ENCODE results near the gene MEOX1. TPM values are rescaled to one million over a fixed set of nuclear protein-coding genes. Genes with fewer than 3 reads are reported as not detected.

Gene MEOX1
- total and polyA plus RNA-seq, 2 of the 13 experiments (the other 11 are each of a cell fraction or from before 2014, with no cell fraction given), result not detected

DNA sequence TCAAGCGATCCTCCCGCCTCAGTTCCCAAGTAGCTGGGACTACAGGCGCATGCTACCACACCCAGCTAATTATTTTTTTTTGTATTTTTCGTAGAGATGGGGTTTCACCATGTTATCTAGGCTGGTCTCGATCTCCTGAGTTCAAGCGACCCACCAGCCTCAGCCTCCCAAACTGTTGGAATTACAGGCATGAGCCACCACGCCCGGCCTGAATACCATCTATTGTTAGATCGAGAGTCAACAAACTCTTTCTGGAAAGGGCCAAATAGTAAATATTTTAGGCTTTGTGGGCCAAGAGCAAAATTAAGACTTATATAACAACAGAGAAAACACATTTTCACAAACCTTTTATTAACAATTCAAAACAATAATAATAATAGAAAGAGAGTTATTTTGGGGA is 41.6 kb downstream of the MEOX1 start:
- POLR2A ChIA-PET, result interaction anchor here (1.5 kb wide), 1 partner anchor 15 kb away, joined by 3 read pairs; no protein-coding TSS in a partner anchor
- intact Hi-C loops (cut with micrococcal nuclease; ENCODE audit: unreplicated experiment), result no loop called here
- TF ChIP-seq ZNF530 (CRISPR knock-in tag; IDR thresholded peaks at IDR 0.05; ENCODE audit: low read depth) (no peak), ZNF460 (CRISPR knock-in tag; IDR thresholded peaks at IDR 0.05; ENCODE audit: borderline replicate concordance) (no peak), ZNF878 (CRISPR knock-in tag; IDR thresholded peaks at IDR 0.05) (no peak), ZNF549 (CRISPR knock-in tag; IDR thresholded peaks at IDR 0.05) (no peak), ZKSCAN5 (CRISPR knock-in tag; IDR thresholded peaks at IDR 0.05) (no peak), ZNF567 (CRISPR knock-in tag; IDR thresholded peaks at IDR 0.05; ENCODE audit: borderline replicate concordance) (no peak), ARHGAP35 (CRISPR knock-in tag; IDR thresholded peaks at IDR 0.05; ENCODE audit: borderline replicate concordance) (no peak), ZNF792 (CRISPR knock-in tag; IDR thresholded peaks at IDR 0.05) (no peak), ZNF891 (CRISPR knock-in tag; IDR thresholded peaks at IDR 0.05) (no peak), NR2C2 (CRISPR knock-in tag; IDR thresholded peaks at IDR 0.05; ENCODE audit: borderline replicate concordance) (no peak), SNRNP70 (IDR thresholded peaks at IDR 0.05; ENCODE audit: low read depth, low read length) (no peak), CC2D1A (CRISPR knock-in tag; IDR thresholded peaks at IDR 0.05) (no peak), TEAD3 (CRISPR knock-in tag; optimal IDR thresholded peaks at IDR 0.05; ENCODE audit: borderline replicate concordance) (peak; percentile 59), ZNF138 (CRISPR knock-in tag; IDR thresholded peaks at IDR 0.05; ENCODE audit: low read depth) (no peak), ZNF337 (CRISPR knock-in tag; IDR thresholded peaks at IDR 0.05; ENCODE audit: borderline replicate concordance, low read depth) (no peak)
- TF ChIP-seq, protein P1, sequence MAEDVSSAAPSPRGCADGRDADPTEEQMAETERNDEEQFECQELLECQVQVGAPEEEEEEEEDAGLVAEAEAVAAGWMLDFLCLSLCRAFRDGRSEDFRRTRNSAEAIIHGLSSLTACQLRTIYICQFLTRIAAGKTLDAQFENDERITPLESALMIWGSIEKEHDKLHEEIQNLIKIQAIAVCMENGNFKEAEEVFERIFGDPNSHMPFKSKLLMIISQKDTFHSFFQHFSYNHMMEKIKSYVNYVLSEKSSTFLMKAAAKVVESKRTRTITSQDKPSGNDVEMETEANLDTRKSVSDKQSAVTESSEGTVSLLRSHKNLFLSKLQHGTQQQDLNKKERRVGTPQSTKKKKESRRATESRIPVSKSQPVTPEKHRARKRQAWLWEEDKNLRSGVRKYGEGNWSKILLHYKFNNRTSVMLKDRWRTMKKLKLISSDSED (CRISPR knock-in tag; IDR thresholded peaks at IDR 0.05), result no peak
- TF ChIP-seq, protein P2, sequence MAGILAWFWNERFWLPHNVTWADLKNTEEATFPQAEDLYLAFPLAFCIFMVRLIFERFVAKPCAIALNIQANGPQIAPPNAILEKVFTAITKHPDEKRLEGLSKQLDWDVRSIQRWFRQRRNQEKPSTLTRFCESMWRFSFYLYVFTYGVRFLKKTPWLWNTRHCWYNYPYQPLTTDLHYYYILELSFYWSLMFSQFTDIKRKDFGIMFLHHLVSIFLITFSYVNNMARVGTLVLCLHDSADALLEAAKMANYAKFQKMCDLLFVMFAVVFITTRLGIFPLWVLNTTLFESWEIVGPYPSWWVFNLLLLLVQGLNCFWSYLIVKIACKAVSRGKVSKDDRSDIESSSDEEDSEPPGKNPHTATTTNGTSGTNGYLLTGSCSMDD (CRISPR knock-in tag; IDR thresholded peaks at IDR 0.05), result no peak
- TF ChIP-seq, protein P3, sequence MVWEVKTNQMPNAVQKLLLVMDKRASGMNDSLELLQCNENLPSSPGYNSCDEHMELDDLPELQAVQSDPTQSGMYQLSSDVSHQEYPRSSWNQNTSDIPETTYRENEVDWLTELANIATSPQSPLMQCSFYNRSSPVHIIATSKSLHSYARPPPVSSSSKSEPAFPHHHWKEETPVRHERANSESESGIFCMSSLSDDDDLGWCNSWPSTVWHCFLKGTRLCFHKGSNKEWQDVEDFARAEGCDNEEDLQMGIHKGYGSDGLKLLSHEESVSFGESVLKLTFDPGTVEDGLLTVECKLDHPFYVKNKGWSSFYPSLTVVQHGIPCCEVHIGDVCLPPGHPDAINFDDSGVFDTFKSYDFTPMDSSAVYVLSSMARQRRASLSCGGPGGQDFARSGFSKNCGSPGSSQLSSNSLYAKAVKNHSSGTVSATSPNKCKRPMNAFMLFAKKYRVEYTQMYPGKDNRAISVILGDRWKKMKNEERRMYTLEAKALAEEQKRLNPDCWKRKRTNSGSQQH (CRISPR knock-in tag; IDR thresholded peaks at IDR 0.05; ENCODE audit: low read depth), result no peak
- TF ChIP-seq, protein P4, sequence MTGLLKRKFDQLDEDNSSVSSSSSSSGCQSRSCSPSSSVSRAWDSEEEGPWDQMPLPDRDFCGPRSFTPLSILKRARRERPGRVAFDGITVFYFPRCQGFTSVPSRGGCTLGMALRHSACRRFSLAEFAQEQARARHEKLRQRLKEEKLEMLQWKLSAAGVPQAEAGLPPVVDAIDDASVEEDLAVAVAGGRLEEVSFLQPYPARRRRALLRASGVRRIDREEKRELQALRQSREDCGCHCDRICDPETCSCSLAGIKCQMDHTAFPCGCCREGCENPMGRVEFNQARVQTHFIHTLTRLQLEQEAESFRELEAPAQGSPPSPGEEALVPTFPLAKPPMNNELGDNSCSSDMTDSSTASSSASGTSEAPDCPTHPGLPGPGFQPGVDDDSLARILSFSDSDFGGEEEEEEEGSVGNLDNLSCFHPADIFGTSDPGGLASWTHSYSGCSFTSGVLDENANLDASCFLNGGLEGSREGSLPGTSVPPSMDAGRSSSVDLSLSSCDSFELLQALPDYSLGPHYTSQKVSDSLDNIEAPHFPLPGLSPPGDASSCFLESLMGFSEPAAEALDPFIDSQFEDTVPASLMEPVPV (CRISPR knock-in tag; IDR thresholded peaks at IDR 0.05), result no peak
- TF ChIP-seq, protein P5, sequence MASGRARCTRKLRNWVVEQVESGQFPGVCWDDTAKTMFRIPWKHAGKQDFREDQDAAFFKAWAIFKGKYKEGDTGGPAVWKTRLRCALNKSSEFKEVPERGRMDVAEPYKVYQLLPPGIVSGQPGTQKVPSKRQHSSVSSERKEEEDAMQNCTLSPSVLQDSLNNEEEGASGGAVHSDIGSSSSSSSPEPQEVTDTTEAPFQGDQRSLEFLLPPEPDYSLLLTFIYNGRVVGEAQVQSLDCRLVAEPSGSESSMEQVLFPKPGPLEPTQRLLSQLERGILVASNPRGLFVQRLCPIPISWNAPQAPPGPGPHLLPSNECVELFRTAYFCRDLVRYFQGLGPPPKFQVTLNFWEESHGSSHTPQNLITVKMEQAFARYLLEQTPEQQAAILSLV (CRISPR knock-in tag; IDR thresholded peaks at IDR 0.05; ENCODE audit: borderline replicate concordance), result no peak

More for the DNA sequence above, 41.6 kb downstream of the MEOX1 start:
- FAIRE-seq, result no peak
- Histone ChIP-seq H3K79me2 (ENCODE audit: insufficient read depth, low read length) (no peaks in the 10 kb centered on the region), H3K4me2 (ENCODE audit: low read depth, low read length) (peak overlapping the region; percentile 39), H3K36me3 (replicated peaks in 1 of 2; ENCODE audit: control insufficient read depth in 1 of 2, insufficient read depth in 2 of 2, low read length in 2 of 2) (no peaks in the 10 kb centered on the region), H3K4me1 (ENCODE audit: insufficient read depth, low read length) (peaks cover 31% of the 10 kb centered on the region), H3K9ac (ENCODE audit: insufficient read depth, low read depth, low read length) (no peak overlapping the region), H3K9me3 (ENCODE audit: low read length) (no peaks in the 10 kb centered on the region), H3K4me3 (replicated peaks in 1 of 3; ENCODE audit: insufficient read depth in 1 of 3, low read depth in 2 of 3, low read length in 3 of 3) (no peak overlapping the region), H2AFZ (ENCODE audit: low read length) (no peak overlapping the region), H3K27me3 (ENCODE audit: control insufficient read depth in 1 of 2, insufficient read depth in 2 of 2, low read length in 2 of 2) (peaks cover 3 to 12% of the 10 kb centered on the region in 2 experiments; a peak in 2 of 5 replicates), H3K27ac (ENCODE audit: extremely low read length, insufficient read depth, low read length) (no peak overlapping the region), H4K20me1 (ENCODE audit: insufficient read depth, low read length) (no peaks in the 10 kb centered on the region)
- CTCF ChIA-PET (ENCODE audit: low intra/inter-chr PET ratio, low total read pairs), result no interaction called here
- DNase-seq (ENCODE audit: low spot score), result no peak
- 34% methylated on average over 9 of the region's 9 CpGs for WGBS (ENCODE audit: low lambda C conversion rate)
- no peak for ATAC-seq
- BruUV-seq (replicated peaks), result no TSS peak
- in situ Hi-C loops (cut with HindIII; ENCODE audit: extremely low pct_ligation_motif_present, low pct_unique_long_range_greater_than_20kb), result no loop called here
